ENCODE results near the gene DVL2.
A peak's percentile ranks its signal among the peaks of the same experiment; 100 is the strongest.
"Not testable (repeated sequence)": the region's sequence is repeated elsewhere in the genome, so short reads cannot be mapped to it uniquely, and the experiment has no call there.

The DVL2 gene

GRCh38 chr17:7196651-7197401, 37.5 kb downstream of the DVL2 start:
- no peak for DNase-seq (ENCODE audit: low spot score)

DNA sequence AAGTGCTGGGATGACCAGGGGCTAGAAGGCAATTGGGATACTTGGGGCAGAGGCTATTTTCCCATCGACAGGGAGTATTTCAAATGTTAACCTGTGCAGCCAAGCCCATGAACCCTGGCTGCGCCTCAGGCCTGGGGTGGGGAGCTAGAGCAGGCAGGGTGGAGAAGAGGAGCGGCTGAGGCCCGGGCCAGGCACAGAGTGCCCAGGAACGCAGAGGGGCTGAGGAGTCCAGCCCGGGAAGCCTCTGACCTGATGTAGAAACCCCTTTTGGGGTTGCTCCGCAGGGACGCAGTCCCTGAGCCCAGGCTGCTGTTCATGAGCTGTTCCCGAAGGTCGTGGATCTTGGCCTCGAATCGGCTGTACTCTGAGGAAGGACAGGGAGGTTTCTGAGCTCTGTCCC, 38.3 kb downstream of the DVL2 start:
- no peak for DNase-seq (ENCODE audit: low spot score)

GRCh38 chr17:7192271-7192937, 41.9 kb downstream of the DVL2 start:
- DNase-seq (ENCODE audit: low spot score), result no peak

DNA sequence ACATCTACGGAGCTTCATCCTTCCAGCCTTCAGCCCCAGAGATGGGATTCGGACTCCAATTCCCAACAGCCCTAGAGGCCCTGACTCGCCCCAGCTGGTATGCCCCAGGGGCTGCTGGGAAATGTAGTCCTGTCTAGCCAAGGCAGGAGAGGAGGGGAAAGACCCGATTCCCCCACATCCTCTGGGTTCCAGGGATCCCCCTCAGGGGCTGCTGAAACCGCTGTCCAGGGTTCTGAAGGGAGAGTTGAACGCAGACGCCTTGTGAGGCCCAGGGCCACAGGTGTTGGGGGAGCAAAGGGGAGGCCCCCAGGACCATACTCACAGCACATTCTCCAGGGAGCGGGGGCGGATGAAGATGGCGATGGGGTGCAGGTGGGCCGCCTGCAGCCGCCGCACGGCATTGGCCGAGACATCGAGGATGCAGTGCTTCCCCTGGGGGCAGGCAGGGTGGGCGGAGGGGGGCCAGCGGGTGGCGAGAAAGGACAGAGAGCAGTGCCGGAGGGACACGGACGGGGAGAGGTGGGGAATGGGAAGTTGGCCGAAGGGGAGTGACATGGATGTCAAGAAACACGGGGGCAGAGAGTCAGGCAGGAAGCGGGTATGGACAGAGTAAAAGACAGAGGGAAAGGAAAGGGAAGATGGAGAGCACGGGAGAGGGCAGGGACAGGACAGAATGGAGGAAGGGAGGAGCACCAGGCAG, 42.6 kb downstream of the DVL2 start:
- DNase-seq (ENCODE audit: low spot score), result peak; percentile 67

DNA sequence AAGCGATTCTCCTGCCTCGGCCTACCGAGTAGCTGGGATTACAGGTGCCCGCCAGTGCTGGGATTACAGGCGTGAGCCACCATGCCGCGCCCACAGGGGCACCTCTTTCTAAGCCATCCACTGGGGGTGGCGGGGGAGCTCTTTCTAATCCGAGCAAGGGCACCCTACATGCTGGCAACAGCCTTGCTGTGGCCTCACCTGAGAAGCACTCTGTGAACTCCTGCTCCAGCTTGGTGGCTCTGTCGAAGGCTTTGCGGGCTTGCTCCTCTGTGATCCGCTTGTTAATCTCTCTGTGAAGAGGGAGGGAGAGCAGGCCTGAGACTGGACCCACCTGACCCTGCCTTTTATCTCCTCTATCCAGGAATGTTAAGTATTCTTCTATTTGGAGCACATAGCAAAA, 43.2 kb downstream of the DVL2 start:
- no peak for DNase-seq (ENCODE audit: low spot score)

DNA sequence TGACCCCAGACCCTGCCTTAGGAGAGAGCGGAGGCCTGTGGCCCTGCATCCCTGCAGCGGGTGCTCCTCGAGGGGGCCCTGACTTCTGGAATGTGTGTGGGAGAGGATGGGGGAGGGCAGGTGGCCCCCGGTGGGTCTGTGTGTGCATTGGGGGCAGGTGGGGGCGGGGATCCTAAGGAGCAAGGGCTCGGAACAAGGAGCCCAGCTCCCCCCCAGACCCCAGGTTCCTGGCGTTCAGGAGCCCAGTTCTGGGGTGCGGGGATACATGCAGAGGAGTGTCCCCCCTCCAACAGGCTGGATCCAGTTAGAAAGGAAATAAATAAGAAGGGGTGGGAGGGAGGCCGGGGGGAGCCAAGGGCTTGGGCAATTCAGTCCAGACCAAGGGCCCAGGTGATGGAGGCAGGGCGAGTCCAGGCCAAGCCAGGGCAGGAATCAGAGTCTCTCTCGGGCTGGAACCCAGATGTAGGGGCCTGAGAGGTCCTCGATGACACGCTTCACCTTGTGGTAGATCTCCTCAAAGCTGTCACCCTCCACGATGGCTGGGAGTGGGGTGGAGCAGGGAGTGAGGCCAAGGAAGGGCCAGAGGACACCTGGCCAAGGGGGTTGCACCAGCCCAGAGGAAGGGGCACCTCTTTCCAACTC, 43.9 kb downstream of the DVL2 start:
- DNase-seq (ENCODE audit: low spot score), result no peak

DNA sequence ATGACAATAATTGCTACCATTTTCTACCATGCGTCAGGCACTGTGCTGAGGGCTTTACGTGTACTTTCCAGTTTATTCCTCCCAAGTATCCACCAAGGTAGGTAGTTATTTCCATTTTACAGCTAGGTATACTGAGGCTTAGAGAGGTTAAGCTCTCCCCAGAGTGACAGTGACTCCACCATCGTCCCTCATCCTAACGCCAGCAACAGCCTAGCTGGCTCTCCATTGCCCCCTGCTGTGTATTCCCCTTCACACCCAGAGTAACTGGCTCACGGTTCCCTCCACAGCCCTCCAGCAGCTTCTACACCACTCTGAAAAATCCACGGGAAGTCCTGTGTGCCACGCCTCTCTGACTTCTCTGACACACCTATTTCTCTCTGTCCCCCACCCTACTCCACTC, 48.1 kb downstream of the DVL2 start:
- DNase-seq (ENCODE audit: low spot score), result no peak

GRCh38 chr17:7184647-7185046, 49.7 kb downstream of the DVL2 start:
- DNase-seq (ENCODE audit: low spot score), result no peak

- DNase-seq (ENCODE audit: low spot score), result no peak
These were observed 50.2 kb downstream of the DVL2 start for GRCh38 chr17:7184091-7184488.

DNA sequence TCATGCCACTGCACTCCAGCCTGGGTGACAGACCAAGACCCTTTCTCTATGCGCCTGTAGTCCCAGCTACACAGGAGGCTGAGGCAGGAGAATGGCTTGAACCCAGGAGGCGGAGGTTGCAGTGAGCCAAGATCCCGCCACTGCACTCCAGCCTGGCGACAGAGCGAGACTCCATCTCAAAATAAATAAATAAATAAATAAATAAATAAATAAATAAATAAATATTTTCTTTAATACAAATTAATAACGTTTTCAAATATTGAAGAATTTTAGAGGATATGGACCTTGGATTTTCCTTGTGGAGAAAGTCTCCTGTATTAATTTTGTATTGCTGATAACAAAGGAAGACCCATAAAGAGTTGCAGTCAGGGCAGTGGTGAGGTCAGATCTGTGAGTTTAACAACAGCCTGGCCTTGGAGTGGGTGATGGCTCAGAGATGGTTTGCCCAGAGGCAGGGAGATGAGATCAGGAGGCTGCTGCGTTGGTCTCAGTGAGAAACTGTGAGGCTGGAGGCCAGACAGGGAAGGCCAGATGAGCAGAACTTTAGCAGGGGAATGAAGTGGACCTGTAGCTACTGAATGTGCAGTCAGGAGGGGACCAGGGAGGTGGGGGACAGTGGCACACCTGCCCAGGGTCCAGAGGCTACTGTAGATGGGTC, 50.8 kb downstream of the DVL2 start:
- DNase-seq (ENCODE audit: low spot score), result no peak

- not testable (repeated sequence) for DNase-seq (ENCODE audit: low spot score)
These were observed 52.2 kb downstream of the DVL2 start for GRCh38 chr17:7182101-7182500.

DNA sequence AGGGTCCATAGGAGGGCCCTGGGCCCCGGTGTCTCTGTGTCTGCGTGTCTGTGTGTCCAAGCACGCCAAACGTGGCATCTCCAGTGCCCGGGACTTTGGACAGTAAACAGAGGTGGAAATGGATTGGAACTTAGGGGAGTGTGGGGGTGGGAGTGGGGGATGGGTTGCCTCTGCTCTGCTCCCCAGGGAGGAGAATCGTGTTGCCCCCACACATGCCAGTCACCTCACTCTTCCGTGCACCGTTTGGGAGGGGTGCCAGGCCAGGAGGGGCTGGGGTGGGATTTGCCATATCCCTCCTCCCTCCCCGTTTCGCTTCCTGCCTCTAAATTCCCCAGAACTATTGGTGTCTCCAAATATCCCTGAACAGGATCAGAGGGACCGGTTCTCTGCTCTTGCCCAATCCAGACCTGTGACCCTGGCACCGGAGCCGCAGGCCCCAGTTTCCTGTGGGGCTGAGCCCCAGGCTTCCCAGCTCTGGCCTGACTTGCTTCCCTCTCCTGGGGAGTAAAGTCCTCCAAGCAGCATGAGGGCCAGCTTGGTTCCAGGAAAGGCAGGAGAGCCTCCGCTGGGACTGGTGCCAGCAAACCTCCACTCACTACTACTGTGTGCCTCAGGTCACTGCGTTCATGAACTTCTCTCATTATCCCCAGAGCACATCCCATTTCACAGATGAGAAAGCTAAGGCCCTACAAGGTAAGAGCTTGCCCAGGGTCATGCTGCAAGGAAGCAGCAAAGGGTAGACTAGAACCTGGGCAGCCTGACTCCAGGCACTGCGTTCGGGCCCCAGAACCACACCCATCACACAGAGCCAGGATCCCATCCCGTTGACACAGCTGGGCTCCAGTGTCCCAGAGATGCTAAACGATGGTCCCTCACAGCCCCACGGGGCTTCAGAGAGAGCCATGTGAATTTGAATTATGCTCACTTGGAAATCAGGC, 54.7 kb downstream of the DVL2 start, which contains the start of gene ASGR1:
ASGR1 (minus strand) TSS at position 54 of the 938 bp plus-strand sequence. CDS start 807 bp downstream, outside the sequence.
- DNase-seq (ENCODE audit: low spot score), result no peak

- no peak for DNase-seq (ENCODE audit: low spot score)
These were observed 55.4 kb downstream of the DVL2 start for GRCh38 chr17:7178973-7179316.

DNA sequence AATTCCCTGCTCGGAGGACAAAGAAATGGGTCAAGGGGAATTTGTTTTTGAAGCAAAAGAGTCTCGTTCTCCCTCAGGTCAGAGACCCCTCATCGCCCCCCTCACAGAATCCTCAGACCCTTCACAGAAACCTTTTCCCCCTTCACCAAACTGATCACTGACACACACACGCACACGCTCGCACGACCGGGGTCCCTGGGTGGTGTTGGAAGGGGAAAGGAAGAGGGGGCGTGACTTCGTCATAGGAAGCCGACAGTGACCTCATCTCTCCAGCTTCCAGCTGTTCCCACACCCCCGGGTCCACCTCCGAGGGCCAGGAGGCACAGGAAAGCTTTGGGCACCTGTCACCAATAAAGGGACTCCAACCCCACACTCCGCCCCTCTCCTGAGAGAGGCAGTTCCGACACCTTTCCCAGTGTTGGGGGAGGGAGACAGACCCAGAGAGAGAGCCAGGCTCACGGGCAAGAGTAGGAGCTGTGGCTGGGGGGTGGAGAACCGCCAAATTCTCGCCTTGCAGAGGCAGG, 56.3 kb downstream of the DVL2 start:
- no peak for DNase-seq (ENCODE audit: low spot score)

DNA sequence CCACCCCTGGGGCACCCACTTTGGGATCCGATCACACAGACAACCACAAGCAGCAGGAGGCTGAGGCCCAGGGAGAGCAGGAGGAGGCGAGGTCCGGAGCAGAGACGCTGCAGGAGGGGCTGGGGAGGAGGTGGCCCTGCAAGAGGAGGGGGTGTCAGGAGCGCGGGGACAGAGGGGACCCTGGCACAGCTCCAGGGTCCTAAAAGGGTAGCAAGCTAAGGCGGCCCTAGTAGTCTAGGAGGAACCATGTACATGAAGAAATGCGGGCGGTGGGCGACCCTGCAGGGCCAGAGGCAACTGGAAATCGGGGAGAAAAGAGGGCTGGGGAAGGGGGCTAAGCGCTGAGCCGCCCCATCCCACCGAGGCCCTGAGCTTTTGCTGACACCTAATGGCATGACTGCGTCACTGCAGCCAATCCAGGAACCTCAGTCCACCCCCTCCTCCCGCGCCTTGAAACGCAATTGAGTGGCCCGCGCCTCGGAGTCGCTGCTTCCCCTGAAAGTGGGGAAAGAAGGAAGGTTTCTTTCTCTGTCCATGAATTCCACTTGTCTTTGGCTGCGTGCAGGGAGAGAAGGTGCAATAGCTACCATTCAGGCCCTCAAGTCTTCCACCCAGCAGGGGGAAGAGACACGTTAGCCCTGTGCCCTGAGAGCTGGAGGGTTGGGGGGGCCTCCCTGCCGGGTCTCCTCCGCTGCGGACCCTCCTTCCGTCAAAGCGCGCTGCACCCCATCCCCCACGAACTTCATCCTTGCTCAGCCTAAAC, 56.9 kb downstream of the DVL2 start:
- peak; percentile 91 for DNase-seq (ENCODE audit: low spot score)

DNA sequence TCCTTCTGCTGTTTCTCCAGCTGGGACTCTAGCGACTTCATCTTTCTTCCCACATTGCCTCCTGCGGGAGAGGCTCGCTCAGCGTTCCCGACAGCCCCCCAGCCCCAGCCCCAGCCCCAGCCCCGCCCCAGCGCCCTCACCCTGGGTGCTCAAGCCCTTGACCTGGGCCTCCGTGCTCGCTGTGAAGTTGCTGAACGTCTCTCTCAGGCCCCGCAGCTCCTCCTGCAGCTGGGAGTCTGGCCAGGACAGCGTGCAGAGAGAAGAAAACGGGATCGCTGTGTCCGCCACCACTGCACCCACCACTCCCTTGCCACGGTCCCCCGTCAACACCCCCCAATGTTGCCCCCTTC, 57.5 kb downstream of the DVL2 start:
- DNase-seq (ENCODE audit: low spot score), result no peak

- DNase-seq (ENCODE audit: low spot score), result no peak
These were observed 58.0 kb downstream of the DVL2 start for GRCh38 chr17:7176107-7176840.
